HCT116 (cell line): Measurements from ENCODE around the gene DMD. TPM values are rescaled to one million over a fixed set of nuclear protein-coding genes. Genes with fewer than 3 reads are reported as not detected.

Experiments used
- ATAC-seq: fragments of 200-7000 bp; cut with Tn5 transposase; 2 replicates; pipeline ENCODE4 v1.9.1; 2020; ENCODE audit warnings: mild to moderate bottlenecking, moderate library complexity
- BruUV-seq: library from RNA; stranded (reverse); fragments of 400-500 nt; replicated peaks from 2 replicates; lab custom pipeline; 2021; lab: Mats Ljungman, UMichigan
- CTCF ChIA-PET: fragments of 300-600 bp; sonication (Branson Sonifier 250); formaldehyde crosslinking; loops from one replicate; lab custom pipeline; 2021; ENCODE audit warnings: antibody characterized with exemption; lab: Charles Lee
- POLR2A ChIA-PET: fragments of 300-600, 350-600 bp; sonication (Branson Sonifier 250); formaldehyde crosslinking; loops from one replicate; lab custom pipeline; 2021; ENCODE audit warnings: antibody characterized with exemption; lab: Charles Lee
- RAD21 ChIA-PET, 2 experiments: fragments of 300-600 bp; sonication (Branson Sonifier 250); formaldehyde crosslinking; loops; one replicate each; lab custom pipeline; 2023; ENCODE audit warnings: low total read pairs in 2 of 2; ENCODE audit not compliant: uncharacterized antibody in 2 of 2, unreplicated experiment in 2 of 2, low non-redundant PET in 1 of 2; lab: Charles Lee
- DNase-seq: peaks from one replicate; pipeline ENCODE4 v3.0.0-alpha.2; 2010; ENCODE audit warnings: low read depth, low spot score
- H2AFZ ChIP-seq: fragments of 200-600 bp; shearing (Covaris generic), sonication (generic); 2 replicates; pipeline ENCODE4 v1.6.1; 2017; ENCODE audit warnings: low read depth, mixed run types, mixed read lengths, antibody characterized with exemption, low read length; ENCODE audit not compliant: poor library complexity, severe bottlenecking
- H3K27ac ChIP-seq: 2 replicates; pipeline ENCODE4 v1.5.1; 2012; ENCODE audit warnings: low read depth, low read length
- H3K27me3 ChIP-seq: fragments of 200-600 bp; sonication (generic); 2 replicates; pipeline ENCODE4 v1.6.1; 2016; ENCODE audit warnings: mixed run types, low read length, mixed read lengths; ENCODE audit not compliant: insufficient read depth
- H3K36me3 ChIP-seq, 2 experiments: fragments of 200-500 bp in 1 of 2; fragments of 200-600 bp in 1 of 2; sonication (Bioruptor generic) in 1 of 2; sonication (generic) in 1 of 2; 2 replicates each; pipeline versions ENCODE4 v1.5.1 to v1.6.1; 2014 to 2016; ENCODE audit warnings: low read length in 2 of 2, inconsistent platforms in 1 of 2, mixed read lengths in 1 of 2, mixed run types in 1 of 2; ENCODE audit not compliant: insufficient read depth in 2 of 2, control insufficient read depth in 1 of 2
- H3K4me1 ChIP-seq, 2 experiments: fragments of 200-600 bp in 1 of 2; sonication (generic) in 1 of 2; 2 replicates each; pipeline versions ENCODE4 v1.5.1 to v1.6.1; 2012 to 2017; ENCODE audit warnings: low read length in 2 of 2, inconsistent platforms in 1 of 2, mild to moderate bottlenecking in 1 of 2, mixed read lengths in 1 of 2, mixed run types in 1 of 2, moderate library complexity in 1 of 2; ENCODE audit not compliant: insufficient read depth in 2 of 2, control insufficient read depth in 1 of 2
- H3K4me2 ChIP-seq: fragments of 200-600 bp; sonication (generic); 2 replicates; pipeline ENCODE4 v1.6.1; 2017; ENCODE audit warnings: mixed run types, low read length, mixed read lengths
- H3K4me3 ChIP-seq, 2 experiments: fragments of 200-600 bp in 1 of 2; sonication (generic) in 1 of 2; replicated peaks in 1 of 2; 2 replicates each; pipeline ENCODE4 v1.5.1; 2011 to 2016; ENCODE audit warnings: low read length in 2 of 2, control low read depth in 1 of 2, low read depth in 1 of 2, mild to moderate bottlenecking in 1 of 2, mixed read lengths in 1 of 2, mixed run types in 1 of 2
- H3K79me2 ChIP-seq: fragments of 200-600 bp; sonication (generic); 2 replicates; pipeline ENCODE4 v1.6.1; 2017; ENCODE audit warnings: mild to moderate bottlenecking, mixed run types, low read length, moderate library complexity, mixed read lengths; ENCODE audit not compliant: insufficient read depth
- H3K9ac ChIP-seq: fragments of 200-600 bp; sonication (generic); 2 replicates; pipeline ENCODE4 v1.6.1; 2016; ENCODE audit warnings: low read length, mixed read lengths
- H3K9me2 ChIP-seq: fragments of 200-600 bp; sonication (generic), shearing (Covaris generic); 2 replicates; pipeline ENCODE4 v1.6.1; 2017; ENCODE audit warnings: mixed run types, mild to moderate bottlenecking, moderate library complexity; ENCODE audit not compliant: insufficient read depth
- H3K9me3 ChIP-seq, 2 experiments: fragments of 200-500 bp in 1 of 2; fragments of 200-600 bp in 1 of 2; sonication (Bioruptor generic) in 1 of 2; sonication (generic) in 1 of 2; 2 replicates each; pipeline ENCODE4 v1.6.1; 2014 to 2017; ENCODE audit warnings: low read length in 2 of 2, mixed read lengths in 2 of 2, inconsistent platforms in 1 of 2, low read depth in 1 of 2, mild to moderate bottlenecking in 1 of 2, mixed run types in 1 of 2, moderate library complexity in 1 of 2; ENCODE audit not compliant: control insufficient read depth in 1 of 2, insufficient read depth in 1 of 2
- H4K20me1 ChIP-seq: fragments of 200-600 bp; sonication (generic), shearing (Covaris generic); 2 replicates; pipeline ENCODE4 v1.6.1; 2017; ENCODE audit warnings: mixed run types, mild to moderate bottlenecking, moderate library complexity; ENCODE audit not compliant: insufficient read depth
- ATF3 ChIP-seq: IDR thresholded peaks from 2 replicates; pipeline ENCODE4 v1.6.1; 2012
- CBX3 ChIP-seq: IDR thresholded peaks from 2 replicates; pipeline ENCODE4 v1.6.1; 2012; ENCODE audit warnings: low read depth
- CEBPB ChIP-seq: IDR thresholded peaks from 2 replicates; pipeline ENCODE4 v1.6.1; 2012; ENCODE audit warnings: low read depth
- EGR1 ChIP-seq: IDR thresholded peaks from 2 replicates; pipeline ENCODE4 v1.6.1; 2012; ENCODE audit warnings: low read depth
- EZH2 ChIP-seq: fragments of 200-600 bp; sonication (generic); IDR thresholded peaks from 2 replicates; pipeline ENCODE4 v1.6.1; 2017; ENCODE audit warnings: antibody characterized with exemption, mixed run types
- EZH2phosphoT487 ChIP-seq: fragments of 200-600 bp; IDR thresholded peaks from 2 replicates; pipeline ENCODE4 v1.6.1; 2018; ENCODE audit warnings: antibody characterized with exemption, borderline replicate concordance
- FOSL1 ChIP-seq: IDR thresholded peaks from 2 replicates; pipeline ENCODE4 v1.6.1; 2012; ENCODE audit warnings: low read depth
- JUND ChIP-seq: IDR thresholded peaks from 2 replicates; pipeline ENCODE4 v1.6.1; 2012
- MAX ChIP-seq: IDR thresholded peaks from 2 replicates; pipeline ENCODE4 v1.6.1; 2012
- POLR2AphosphoS5 ChIP-seq: IDR thresholded peaks from 2 replicates; pipeline ENCODE4 v1.6.1; 2011; ENCODE audit warnings: mild to moderate bottlenecking, low read depth, low read length, moderate library complexity
- SIN3A ChIP-seq: IDR thresholded peaks from 2 replicates; pipeline ENCODE4 v1.6.1; 2012; ENCODE audit warnings: low read depth
- SRF ChIP-seq: IDR thresholded peaks from 2 replicates; pipeline ENCODE4 v1.6.1; 2012; ENCODE audit warnings: low read depth
- TCF7L2 ChIP-seq: IDR thresholded peaks from 2 replicates; pipeline ENCODE4 v1.7.0; 2011; ENCODE audit warnings: borderline replicate concordance, inconsistent platforms; ENCODE audit not compliant: insufficient read depth, insufficient read length; ENCODE audit errors: extremely low read depth
- ZBTB33 ChIP-seq: IDR thresholded peaks from 2 replicates; pipeline ENCODE4 v1.6.1; 2011; ENCODE audit warnings: mild to moderate bottlenecking, low read length, moderate library complexity; ENCODE audit not compliant: insufficient replicate concordance; ENCODE audit errors: extremely low read depth
- ZFX ChIP-seq: fragments of 450-650 bp; IDR thresholded peaks from 2 replicates; pipeline ENCODE4 v1.6.1; 2017
- ZNF274 ChIP-seq: fragments of 200-500 bp; sonication (Bioruptor generic); IDR thresholded peaks from 2 replicates; pipeline ENCODE4 v1.6.1; 2014; ENCODE audit warnings: mild to moderate bottlenecking, low read depth, low read length, inconsistent platforms
- intact Hi-C: fragments of 100-400 bp; cut with micrococcal nuclease; formaldehyde crosslinking; loops from 2 replicates; pipeline ENCODE4 v1.10.0; 2022
- total RNA-seq: library from RNA; stranded (reverse); gene quantifications from one replicate; pipeline ENCODE4 v1.2.1, GENCODE V29; 2021; ENCODE audit not compliant: unreplicated experiment

The DMD gene
- total RNA-seq, 1 experiment from 2014 or later = 0.05 TPM

- ChIA-PET RAD21 (no interaction called here), CTCF (no interaction called here), POLR2A (no interaction called here)
- Histone ChIP-seq H3K4me1 (no peaks in the 10 kb centered on the region), H3K27ac (no peak overlapping the region), H3K27me3 (no peaks in the 10 kb centered on the region), H3K36me3 (no peaks in the 10 kb centered on the region), H4K20me1 (no peaks in the 10 kb centered on the region), H3K4me3 (no peak overlapping the region), H3K9me2 (no peaks in the 10 kb centered on the region), H3K9ac (no peak overlapping the region), H3K79me2 (no peaks in the 10 kb centered on the region), H3K9me3 (no peaks in the 10 kb centered on the region), H2AFZ (no peak overlapping the region), H3K4me2 (no peak overlapping the region)
- no peak for DNase-seq
- ATAC-seq = no peak
- intact Hi-C loops = no loop called here
- no TSS peak for BruUV-seq
- no peak for TF ChIP-seq MAX
- no peak for TF ChIP-seq CBX3
- no peak for TF ChIP-seq ZBTB33
- no peak for TF ChIP-seq TCF7L2
- no peak for TF ChIP-seq SIN3A
- TF ChIP-seq ATF3 = no peak
- TF ChIP-seq POLR2AphosphoS5 = no peak
- TF ChIP-seq SRF = no peak
- no peak for TF ChIP-seq EZH2
- no peak for TF ChIP-seq EZH2phosphoT487
- no peak for TF ChIP-seq EGR1
- TF ChIP-seq FOSL1 = no peak
- no peak for TF ChIP-seq CEBPB
- no peak for TF ChIP-seq JUND
- TF ChIP-seq ZFX = no peak
- TF ChIP-seq ZNF274 = no peak
These were observed 1882.1 kb downstream of the DMD start for GRCh38 chrX:31329298-31329697.
